ENCODE data around the gene PIK3C2B.

PIK3C2B gene

DNA sequence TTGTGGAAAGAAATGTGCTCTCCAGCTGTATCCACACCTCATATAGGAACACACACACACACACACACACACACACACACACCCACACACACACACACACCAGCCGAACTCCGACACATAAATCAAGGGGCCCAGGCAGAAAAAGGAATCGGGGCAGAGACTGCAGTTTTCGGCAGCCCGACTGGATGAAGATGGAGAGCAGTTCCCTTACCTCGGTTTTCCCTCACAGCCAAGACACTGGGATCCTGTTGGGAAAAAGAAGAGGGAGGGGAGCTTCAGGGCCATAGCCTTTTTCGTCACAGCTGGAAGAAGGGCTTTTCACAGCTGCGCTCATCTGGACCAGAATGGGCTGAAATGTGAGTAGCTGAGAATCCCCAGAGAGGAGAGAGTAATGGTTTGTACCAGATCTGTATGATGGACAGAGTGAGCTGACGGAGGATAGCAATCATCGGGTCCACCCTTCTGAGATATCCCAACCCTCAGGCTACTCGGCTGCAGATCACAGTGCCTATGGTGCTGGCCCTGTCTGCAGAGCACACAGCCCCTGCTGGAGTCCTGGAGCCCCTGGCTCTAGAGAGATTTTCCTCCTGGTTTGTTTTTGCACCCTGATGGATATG lies 37.7 kb downstream of the PIK3C2B start:
- TF ChIP-seq, protein P1, sequence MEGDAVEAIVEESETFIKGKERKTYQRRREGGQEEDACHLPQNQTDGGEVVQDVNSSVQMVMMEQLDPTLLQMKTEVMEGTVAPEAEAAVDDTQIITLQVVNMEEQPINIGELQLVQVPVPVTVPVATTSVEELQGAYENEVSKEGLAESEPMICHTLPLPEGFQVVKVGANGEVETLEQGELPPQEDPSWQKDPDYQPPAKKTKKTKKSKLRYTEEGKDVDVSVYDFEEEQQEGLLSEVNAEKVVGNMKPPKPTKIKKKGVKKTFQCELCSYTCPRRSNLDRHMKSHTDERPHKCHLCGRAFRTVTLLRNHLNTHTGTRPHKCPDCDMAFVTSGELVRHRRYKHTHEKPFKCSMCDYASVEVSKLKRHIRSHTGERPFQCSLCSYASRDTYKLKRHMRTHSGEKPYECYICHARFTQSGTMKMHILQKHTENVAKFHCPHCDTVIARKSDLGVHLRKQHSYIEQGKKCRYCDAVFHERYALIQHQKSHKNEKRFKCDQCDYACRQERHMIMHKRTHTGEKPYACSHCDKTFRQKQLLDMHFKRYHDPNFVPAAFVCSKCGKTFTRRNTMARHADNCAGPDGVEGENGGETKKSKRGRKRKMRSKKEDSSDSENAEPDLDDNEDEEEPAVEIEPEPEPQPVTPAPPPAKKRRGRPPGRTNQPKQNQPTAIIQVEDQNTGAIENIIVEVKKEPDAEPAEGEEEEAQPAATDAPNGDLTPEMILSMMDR (conservative IDR thresholded peaks at IDR 0.05; ENCODE audit: low read depth, low read length), result no peak
- H3K4me3 ChIP-seq (ENCODE audit: low read depth, low read length), result no peak overlapping the region
- DNase-seq (ENCODE audit: low read depth), result peak; percentile 52

- TF ChIP-seq, protein P1 (conservative IDR thresholded peaks at IDR 0.05; ENCODE audit: low read depth, low read length), result no peak
- no peak for DNase-seq (ENCODE audit: low read depth)
- H3K4me3 ChIP-seq (ENCODE audit: low read depth, low read length), result no peak overlapping the region
These were observed 38.8 kb downstream of the PIK3C2B start for GRCh38 chr1:204455831-204456145.

GRCh38 chr1:204455063-204455830 lies 39.4 kb downstream of the PIK3C2B start:
- no peak overlapping the region for H3K4me3 ChIP-seq (ENCODE audit: low read depth, low read length)
- DNase-seq (ENCODE audit: low read depth), result no peak
- TF ChIP-seq, protein P1 (conservative IDR thresholded peaks at IDR 0.05; ENCODE audit: low read depth, low read length), result no peak

DNA sequence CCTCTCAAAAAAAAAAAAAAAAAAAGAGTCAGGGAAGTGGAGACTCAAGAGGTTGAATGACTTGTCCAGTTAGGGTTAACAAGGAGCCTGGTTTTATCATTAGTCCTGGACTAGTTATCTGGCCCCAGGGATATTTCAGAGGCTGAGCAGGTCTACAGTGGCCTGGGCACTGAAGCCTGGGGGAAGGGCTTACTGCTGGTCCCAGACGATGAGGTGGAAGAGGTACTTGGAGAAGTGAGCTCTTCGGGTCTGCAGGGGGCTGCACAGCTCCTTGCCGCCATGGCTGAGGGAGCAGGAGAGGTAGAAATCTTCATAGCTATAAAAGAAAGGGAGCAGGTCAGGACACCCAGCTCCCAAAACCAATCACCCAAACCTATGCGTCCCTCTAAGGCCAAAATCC lies 40.1 kb downstream of the PIK3C2B start:
- TF ChIP-seq, protein P1 (conservative IDR thresholded peaks at IDR 0.05; ENCODE audit: low read depth, low read length), result no peak
- DNase-seq (ENCODE audit: low read depth), result no peak
- H3K4me3 ChIP-seq (ENCODE audit: low read depth, low read length), result no peak overlapping the region

- TF ChIP-seq, protein P1 (conservative IDR thresholded peaks at IDR 0.05; ENCODE audit: low read depth, low read length), result no peak
- no peak for DNase-seq (ENCODE audit: low read depth)
- no peak overlapping the region for H3K4me3 ChIP-seq (ENCODE audit: low read depth, low read length)
These were observed 41.3 kb downstream of the PIK3C2B start for GRCh38 chr1:204453141-204453772.

DNA sequence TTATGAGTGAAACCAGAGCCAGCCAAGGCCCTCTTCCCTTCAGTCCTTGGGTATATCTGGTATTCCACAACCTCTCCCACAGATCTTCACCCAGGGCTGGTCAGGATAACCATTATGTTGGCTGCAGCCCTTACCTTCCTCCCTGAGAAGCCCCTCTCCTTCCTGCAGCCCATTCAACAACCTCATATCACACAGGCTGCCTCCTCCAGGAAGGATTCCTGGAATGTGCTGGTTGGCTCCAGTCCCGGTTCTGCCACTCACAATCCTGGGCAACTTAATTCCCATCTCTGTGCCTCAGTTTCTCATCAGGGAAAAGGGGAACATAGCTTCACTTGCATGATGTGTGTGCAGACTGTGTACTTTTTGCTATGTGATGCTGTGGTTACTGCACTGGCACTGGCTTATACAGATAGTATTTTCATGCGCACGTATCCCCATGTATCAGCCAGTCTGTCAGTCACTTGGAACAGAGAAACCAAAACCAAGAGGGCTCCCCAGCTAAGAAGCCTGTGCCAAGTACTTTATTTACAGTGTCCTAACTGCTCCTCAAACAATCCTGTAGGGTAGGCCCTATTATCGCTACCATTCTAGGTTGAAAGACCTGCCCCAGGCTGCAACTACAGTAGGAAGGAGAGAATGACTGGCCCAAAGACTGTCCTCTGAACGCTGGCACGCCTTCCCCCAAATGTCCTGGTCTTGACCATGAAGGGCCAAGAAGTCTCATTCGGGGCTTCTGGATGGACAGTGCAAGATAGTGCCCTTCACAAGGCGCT lies 43.1 kb downstream of the PIK3C2B start:
- H3K4me3 ChIP-seq (ENCODE audit: low read depth, low read length), result no peak overlapping the region
- DNase-seq (ENCODE audit: low read depth), result no peak
- TF ChIP-seq, protein P1 (conservative IDR thresholded peaks at IDR 0.05; ENCODE audit: low read depth, low read length), result no peak

Data from choroid plexus epithelial cell (primary cell).